Measurements from ENCODE around the gene GPR135. TPM values are rescaled to one million over a fixed set of nuclear protein-coding genes. Genes with fewer than 3 reads are reported as not detected.

GPR135 gene
- total RNA-seq, 1 donor from 2014 or later = 2.1 TPM

GRCh38 chr14:59438195-59438647 is 27.0 kb downstream of the GPR135 start:
- no peaks in the 10 kb centered on the region for H3K9me3 ChIP-seq
- no peak for TF ChIP-seq CTCF (IDR thresholded peaks at IDR 0.05)
- no peaks in the 10 kb centered on the region for H3K36me3 ChIP-seq
- H3K4me1 ChIP-seq = no peaks in the 10 kb centered on the region
- intact Hi-C loops (cut with DNase I) = no loop called here
- H3K27ac ChIP-seq = no peak overlapping the region
- DNase-seq = no peak
- no peaks in the 10 kb centered on the region for H3K27me3 ChIP-seq
- no peak overlapping the region for H3K4me3 ChIP-seq
- no peak for ATAC-seq

- DNase-seq (no peak), ATAC-seq (no peak)
- Histone ChIP-seq H3K27me3 (no peaks in the 10 kb centered on the region), H3K36me3 (no peaks in the 10 kb centered on the region), H3K4me3 (no peak overlapping the region), H3K9me3 (no peaks in the 10 kb centered on the region), H3K27ac (no peak overlapping the region), H3K4me1 (no peaks in the 10 kb centered on the region)
- TF ChIP-seq CTCF (IDR thresholded peaks at IDR 0.05) = no peak
- intact Hi-C loops (cut with DNase I) = no loop called here
Measured at GRCh38 chr14:59435987-59436386, 29.2 kb downstream of the GPR135 start.

- no peak for TF ChIP-seq CTCF (IDR thresholded peaks at IDR 0.05)
- H3K9me3 ChIP-seq = no peaks in the 10 kb centered on the region
- H3K4me3 ChIP-seq = no peak overlapping the region
- H3K27ac ChIP-seq = no peak overlapping the region
- H3K36me3 ChIP-seq = no peaks in the 10 kb centered on the region
- DNase-seq = no peak
- no peaks in the 10 kb centered on the region for H3K27me3 ChIP-seq
- intact Hi-C loops (cut with DNase I) = no loop called here
- no peaks in the 10 kb centered on the region for H3K4me1 ChIP-seq
- ATAC-seq = no peak
Measured at GRCh38 chr14:59435101-59435500, 30.1 kb downstream of the GPR135 start.

GRCh38 chr14:59429790-59430189 is 35.4 kb downstream of the GPR135 start:
- ATAC-seq (no peak), DNase-seq (no peak)
- Histone ChIP-seq H3K4me3 (no peak overlapping the region), H3K4me1 (peaks cover 10% of the 10 kb centered on the region), H3K36me3 (no peaks in the 10 kb centered on the region), H3K9me3 (no peaks in the 10 kb centered on the region), H3K27me3 (no peaks in the 10 kb centered on the region), H3K27ac (no peak overlapping the region)
- intact Hi-C loops (cut with DNase I) = no loop called here
- TF ChIP-seq CTCF (IDR thresholded peaks at IDR 0.05) = no peak

GRCh38 chr14:59428581-59429012 is 36.6 kb downstream of the GPR135 start:
- intact Hi-C loops (cut with DNase I) = no loop called here
- Histone ChIP-seq H3K27me3 (no peaks in the 10 kb centered on the region), H3K9me3 (no peaks in the 10 kb centered on the region), H3K4me3 (no peak overlapping the region), H3K36me3 (no peaks in the 10 kb centered on the region), H3K27ac (no peak overlapping the region), H3K4me1 (peaks cover 10% of the 10 kb centered on the region)
- peak; percentile 22 for TF ChIP-seq CTCF (IDR thresholded peaks at IDR 0.05)
- no peak for DNase-seq
- ATAC-seq = peak; percentile 15
